Glutamatergic neuron (in vitro differentiated cells): ENCODE data around the gene CDHR4. TPM values are rescaled to one million over a fixed set of nuclear protein-coding genes. Genes with fewer than 3 reads are reported as not detected.
"Not testable (repeated sequence)": the region's sequence is repeated elsewhere in the genome, so short reads cannot be mapped to it uniquely, and the experiment has no call there.

Experiments used
- DNase-seq: peaks from one replicate; pipeline ENCODE4 v3.0.0; 2022
- H3K27ac Mint-ChIP-seq: one replicate; pipeline ENCODE4 v1.8.0; 2020; ENCODE audit warnings: mild to moderate bottlenecking, mixed read lengths, inconsistent platforms; ENCODE audit not compliant: unreplicated experiment
- H3K27me3 Mint-ChIP-seq: one replicate; pipeline ENCODE4 v1.8.0; 2020; ENCODE audit warnings: mild to moderate bottlenecking, moderate library complexity, mixed read lengths, inconsistent platforms; ENCODE audit not compliant: unreplicated experiment
- H3K36me3 Mint-ChIP-seq: one replicate; pipeline ENCODE4 v1.8.0; 2020; ENCODE audit warnings: mild to moderate bottlenecking, mixed read lengths, inconsistent platforms; ENCODE audit not compliant: unreplicated experiment
- H3K4me1 Mint-ChIP-seq: one replicate; pipeline ENCODE4 v1.8.0; 2020; ENCODE audit warnings: mild to moderate bottlenecking, low read depth, mixed read lengths, inconsistent platforms; ENCODE audit not compliant: unreplicated experiment
- H3K4me3 Mint-ChIP-seq: one replicate; pipeline ENCODE4 v1.8.0; 2020; ENCODE audit warnings: mild to moderate bottlenecking, mixed read lengths, inconsistent platforms; ENCODE audit not compliant: unreplicated experiment
- H3K9me3 Mint-ChIP-seq: one replicate; pipeline ENCODE4 v1.8.0; 2020; ENCODE audit warnings: mild to moderate bottlenecking, moderate library complexity, mixed read lengths, inconsistent platforms; ENCODE audit not compliant: unreplicated experiment
- CTCF ChIP-seq: fragments of 200-600 bp; sonication (generic); IDR thresholded peaks from one replicate; pipeline ENCODE4 v1.5.0; 2021; ENCODE audit not compliant: partially characterized antibody, unreplicated experiment
- total RNA-seq: library from RNA; stranded (reverse); fragmentation: NEBNext Ultra II Directional; extraction: Animal tissue kit (Norgen Biotek cat#: 25700); gene quantifications from one replicate; pipeline ENCODE4 v1.2.1, GENCODE V29; 2021; ENCODE audit not compliant: unreplicated experiment

CDHR4 gene
- total RNA-seq, 1 donor from 2014 or later: not detected

DNA sequence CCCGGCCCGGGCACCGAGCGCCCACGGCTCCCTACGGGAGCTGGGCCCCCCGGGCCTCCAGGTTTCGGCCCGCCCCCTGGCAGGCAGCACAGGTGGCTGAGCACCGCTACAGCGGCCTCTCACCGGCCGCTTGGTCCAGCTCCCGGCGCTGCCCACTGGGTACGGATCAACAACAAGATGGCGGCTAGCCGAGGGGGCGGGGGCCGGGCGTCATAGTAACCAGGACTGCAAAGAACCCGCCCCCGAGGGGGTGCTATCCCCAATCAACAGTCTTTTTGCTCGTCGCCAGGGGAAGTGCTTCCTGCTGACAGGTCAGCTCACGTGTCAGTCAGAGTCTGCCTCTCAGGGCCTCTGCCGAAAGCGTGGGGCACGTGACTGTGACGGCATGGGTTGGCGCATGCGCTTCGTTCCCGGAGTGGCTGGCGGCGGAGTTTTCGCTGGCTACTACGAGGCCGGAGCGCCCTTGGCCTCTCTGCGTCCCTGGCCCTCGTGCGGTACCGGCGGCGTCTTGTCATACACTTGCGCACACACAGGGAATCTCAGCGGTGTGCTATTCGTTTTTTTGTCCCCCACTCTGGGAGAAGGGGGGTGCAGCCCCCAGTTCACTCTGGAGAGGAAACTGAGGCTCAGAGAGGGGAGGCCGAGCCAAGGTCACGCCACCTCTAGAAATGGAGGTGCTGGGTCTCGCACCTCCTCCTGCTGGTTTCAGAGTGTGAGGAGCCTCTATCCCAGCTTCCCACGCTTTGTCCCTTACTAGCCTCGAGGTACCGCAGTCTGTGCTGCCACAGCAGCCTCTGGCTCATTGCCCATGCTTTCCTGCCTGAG, 13.1 kb downstream of the CDHR4 start, which contains the start of gene IP6K1:
TSS of gene IP6K1 (minus strand) at position 186 of the 825 bp plus-strand sequence. CDS start 38,502 bp downstream, outside the sequence.
- Mint-ChIP-seq H3K4me3 (peak within 1 kb of the TSS; percentile 88), H3K9me3 (peaks cover 6% of the 10 kb centered on the region), H3K4me1 (peaks cover 11% of the 10 kb centered on the region)

DNA sequence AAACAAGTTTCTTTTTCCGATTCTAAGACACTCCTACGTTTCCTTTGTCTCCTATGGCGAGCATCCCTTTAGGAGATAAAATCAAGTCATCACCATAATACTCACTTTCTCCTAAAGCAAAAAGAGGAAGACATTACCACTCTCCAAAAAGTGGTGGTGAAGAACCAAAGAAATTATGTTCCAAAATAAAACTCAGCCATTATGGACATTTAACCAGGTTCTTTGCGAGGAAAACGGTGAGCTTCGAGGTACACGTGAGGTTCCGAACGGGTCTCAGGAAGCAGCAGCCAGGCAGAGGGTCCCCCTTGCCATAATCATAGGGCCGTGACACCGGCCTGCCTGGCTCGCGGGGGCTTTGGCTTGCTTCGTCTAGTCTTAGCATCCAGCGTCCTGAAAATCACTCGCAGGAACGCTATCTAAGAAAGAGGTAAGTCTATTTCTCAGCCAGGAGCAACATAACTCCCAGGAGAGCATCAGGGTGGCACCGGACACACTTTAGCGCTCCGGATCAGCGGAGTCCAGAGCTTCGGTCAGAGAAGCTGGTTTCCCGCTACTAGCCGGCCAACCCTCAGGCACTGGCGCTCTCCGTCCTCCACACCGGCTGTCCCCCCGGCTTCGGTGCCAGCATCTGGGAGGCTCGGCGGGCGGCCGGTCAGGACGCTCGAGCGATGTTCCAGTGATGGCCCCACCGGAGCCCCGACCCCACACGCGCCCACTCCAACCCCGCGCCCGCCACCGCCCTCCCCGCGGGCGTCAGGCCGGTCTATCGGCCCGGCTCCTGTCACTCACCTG, 13.9 kb downstream of the CDHR4 start:
- H3K4me1 Mint-ChIP-seq: peaks cover 11% of the 10 kb centered on the region
- H3K27ac Mint-ChIP-seq: peak overlapping the region; percentile 88
- peak; percentile 54 for DNase-seq
- H3K9me3 Mint-ChIP-seq: peaks cover 6% of the 10 kb centered on the region
- no peak for TF ChIP-seq CTCF
- peaks cover 10% of the 10 kb centered on the region for H3K27me3 Mint-ChIP-seq
- peak overlapping the region; percentile 88 for H3K4me3 Mint-ChIP-seq
- no peaks in the 10 kb centered on the region for H3K36me3 Mint-ChIP-seq

More for the DNA sequence above, 13.1 kb downstream of the CDHR4 start, which contains the start of gene IP6K1:
- DNase-seq: peak; percentile 100
- no peak for TF ChIP-seq CTCF
- Mint-ChIP-seq H3K27me3 (peaks cover 10% of the 10 kb centered on the region), H3K27ac (peak within 1 kb of the TSS; percentile 88), H3K36me3 (no peaks in the 10 kb centered on the region)

GRCh38 chr3:49782277-49782676, 17.4 kb downstream of the CDHR4 start:
- H3K27me3 Mint-ChIP-seq, H3K4me3 Mint-ChIP-seq: not testable (repeated sequence)

GRCh38 chr3:49781415-49782199, 18.1 kb downstream of the CDHR4 start:
- H3K4me1 Mint-ChIP-seq: peaks cover 9% of the 10 kb centered on the region
- no peak for DNase-seq
- H3K27ac Mint-ChIP-seq: no peak overlapping the region
- no peaks in the 10 kb centered on the region for H3K36me3 Mint-ChIP-seq
- H3K9me3 Mint-ChIP-seq: peaks cover 4% of the 10 kb centered on the region
- TF ChIP-seq CTCF: no peak
- peaks cover 2% of the 10 kb centered on the region for H3K27me3 Mint-ChIP-seq
- no peak overlapping the region for H3K4me3 Mint-ChIP-seq

More at GRCh38 chr3:49782277-49782676, 17.4 kb downstream of the CDHR4 start:
- not testable (repeated sequence) for H3K27ac Mint-ChIP-seq, H3K36me3 Mint-ChIP-seq, H3K4me1 Mint-ChIP-seq, DNase-seq, H3K9me3 Mint-ChIP-seq

GRCh38 chr3:49780975-49781365, 18.7 kb downstream of the CDHR4 start:
- H3K4me3 Mint-ChIP-seq, H3K36me3 Mint-ChIP-seq, H3K9me3 Mint-ChIP-seq, H3K4me1 Mint-ChIP-seq, H3K27me3 Mint-ChIP-seq, DNase-seq: not testable (repeated sequence)
- peak overlapping the region; percentile 6 for H3K27ac Mint-ChIP-seq
